Measurements from ENCODE around the gene PCSK4.
"Not testable (repeated sequence)": the region's sequence is repeated elsewhere in the genome, so short reads cannot be mapped to it uniquely, and the experiment has no call there.

PCSK4 gene

DNA sequence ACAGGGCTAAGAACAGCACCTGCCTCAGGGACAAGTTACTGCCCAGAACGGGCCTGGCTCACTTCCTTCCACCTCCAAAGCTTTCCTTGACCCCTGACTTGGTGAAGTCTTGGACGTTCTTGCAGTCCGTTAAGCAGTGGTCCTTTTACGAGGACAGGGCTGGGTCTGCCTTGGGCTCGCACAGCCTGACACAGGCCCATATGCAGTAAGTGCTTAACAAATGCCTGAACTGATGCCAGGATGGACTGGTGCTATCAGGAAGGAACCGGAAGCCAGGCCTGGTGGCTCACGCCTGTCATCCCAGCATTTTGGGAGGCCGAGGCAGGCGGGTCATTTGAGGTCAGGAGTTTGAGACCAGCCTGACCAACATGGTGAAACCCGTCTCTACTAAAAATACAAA, 31.9 kb upstream of the PCSK4 start:
- POLR2A ChIA-PET: no interaction called here
- CTCF ChIA-PET: interaction anchor here (1.9 kb wide), 1 partner anchor 24 kb away, joined by 7 read pairs; no protein-coding TSS in a partner anchor
- no peak for DNase-seq (ENCODE audit: extremely low spot score)
- TF ChIP-seq, protein P1, sequence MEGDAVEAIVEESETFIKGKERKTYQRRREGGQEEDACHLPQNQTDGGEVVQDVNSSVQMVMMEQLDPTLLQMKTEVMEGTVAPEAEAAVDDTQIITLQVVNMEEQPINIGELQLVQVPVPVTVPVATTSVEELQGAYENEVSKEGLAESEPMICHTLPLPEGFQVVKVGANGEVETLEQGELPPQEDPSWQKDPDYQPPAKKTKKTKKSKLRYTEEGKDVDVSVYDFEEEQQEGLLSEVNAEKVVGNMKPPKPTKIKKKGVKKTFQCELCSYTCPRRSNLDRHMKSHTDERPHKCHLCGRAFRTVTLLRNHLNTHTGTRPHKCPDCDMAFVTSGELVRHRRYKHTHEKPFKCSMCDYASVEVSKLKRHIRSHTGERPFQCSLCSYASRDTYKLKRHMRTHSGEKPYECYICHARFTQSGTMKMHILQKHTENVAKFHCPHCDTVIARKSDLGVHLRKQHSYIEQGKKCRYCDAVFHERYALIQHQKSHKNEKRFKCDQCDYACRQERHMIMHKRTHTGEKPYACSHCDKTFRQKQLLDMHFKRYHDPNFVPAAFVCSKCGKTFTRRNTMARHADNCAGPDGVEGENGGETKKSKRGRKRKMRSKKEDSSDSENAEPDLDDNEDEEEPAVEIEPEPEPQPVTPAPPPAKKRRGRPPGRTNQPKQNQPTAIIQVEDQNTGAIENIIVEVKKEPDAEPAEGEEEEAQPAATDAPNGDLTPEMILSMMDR (IDR thresholded peaks at IDR 0.05; ENCODE audit: control extremely low read depth, extremely low read depth, low read depth, missing control alignments): no peak

DNA sequence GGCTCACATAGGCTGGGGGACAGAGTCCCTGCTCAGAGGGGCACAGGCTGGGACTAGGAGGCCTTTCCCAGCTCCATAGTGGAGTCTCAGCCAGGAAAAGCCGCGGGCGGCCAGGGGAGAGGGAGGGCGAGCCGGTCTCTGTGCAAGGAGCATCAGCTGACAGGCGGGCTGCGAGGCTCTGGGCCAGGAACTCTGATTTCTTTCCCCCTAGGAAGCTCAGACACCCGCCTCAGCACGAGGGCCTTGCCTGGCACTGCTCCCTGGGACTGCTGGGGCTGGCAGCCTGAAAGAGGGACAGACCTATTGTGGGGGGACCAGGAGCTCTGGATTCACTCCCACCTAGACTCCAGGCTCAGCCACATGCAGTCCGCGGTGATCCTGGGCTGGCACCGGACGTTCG, 31.5 kb upstream of the PCSK4 start:
- TF ChIP-seq, protein P1 (IDR thresholded peaks at IDR 0.05; ENCODE audit: control extremely low read depth, extremely low read depth, low read depth, missing control alignments): no peak
- no peak for DNase-seq (ENCODE audit: extremely low spot score)
- POLR2A ChIA-PET: no interaction called here
- CTCF ChIA-PET: interaction anchor here (1.9 kb wide), 1 partner anchor 25 kb away, joined by 7 read pairs; no protein-coding TSS in a partner anchor

DNA sequence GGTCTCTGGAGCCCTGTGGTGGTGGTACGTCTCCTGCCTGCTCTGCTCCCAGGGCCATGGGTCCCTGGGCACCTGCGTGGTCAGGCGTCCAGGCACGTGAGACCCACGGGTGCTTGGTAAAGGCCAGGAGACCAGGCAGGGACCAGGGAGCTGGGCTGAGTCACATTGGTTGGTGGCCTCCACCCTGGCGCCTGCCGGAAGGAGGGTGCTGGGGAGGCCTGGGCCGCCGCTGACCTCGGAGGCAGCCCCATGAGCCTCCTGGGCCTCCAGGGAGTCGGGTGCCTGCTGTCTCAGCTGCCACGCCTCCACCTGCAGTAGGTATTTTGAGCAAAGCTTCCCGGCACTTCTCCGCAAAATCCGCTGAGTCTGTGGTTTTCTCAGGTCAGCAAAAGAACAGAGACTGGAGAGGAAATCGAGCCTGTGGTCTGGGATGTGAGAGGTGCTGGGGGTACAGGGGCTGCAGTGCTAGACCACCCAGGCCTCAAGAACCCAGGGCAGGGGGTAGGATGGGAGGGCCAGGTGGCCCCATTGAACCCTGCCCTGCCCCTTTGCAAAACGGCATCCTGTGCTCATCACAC, 30.1 kb upstream of the PCSK4 start:
- TF ChIP-seq, protein P1 (IDR thresholded peaks at IDR 0.05; ENCODE audit: control extremely low read depth, extremely low read depth, low read depth, missing control alignments): no peak
- ChIA-PET CTCF (interaction anchor here (0.8 kb wide), 1 partner anchor 152 kb away, joined by 3 read pairs; no protein-coding TSS in a partner anchor), POLR2A (no interaction called here)
- no peak for DNase-seq (ENCODE audit: extremely low spot score)

DNA sequence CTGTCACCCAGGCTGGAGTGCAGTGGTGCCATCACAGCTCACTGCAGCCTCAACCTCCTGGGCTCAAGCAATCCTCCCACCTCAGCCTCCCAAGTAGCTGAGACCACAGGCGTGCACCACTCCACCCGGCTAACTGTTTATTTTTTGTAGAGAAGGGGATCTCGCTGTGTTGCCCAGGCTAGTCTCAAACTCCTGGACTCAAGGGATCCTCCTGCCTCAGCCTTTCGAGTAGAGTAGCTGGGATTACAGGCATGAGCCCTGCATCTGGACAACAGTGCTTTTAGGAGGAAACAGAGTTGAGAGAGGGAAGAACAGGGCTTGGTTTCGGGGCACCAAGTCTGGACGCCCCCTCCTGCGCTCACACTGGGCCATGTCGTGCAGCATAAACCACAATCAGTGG, 29.7 kb upstream of the PCSK4 start:
- DNase-seq (ENCODE audit: extremely low spot score); POLR2A ChIA-PET: not testable (repeated sequence)
- CTCF ChIA-PET: interaction anchor here (0.8 kb wide), 1 partner anchor 153 kb away, joined by 3 read pairs; no protein-coding TSS in a partner anchor

DNA sequence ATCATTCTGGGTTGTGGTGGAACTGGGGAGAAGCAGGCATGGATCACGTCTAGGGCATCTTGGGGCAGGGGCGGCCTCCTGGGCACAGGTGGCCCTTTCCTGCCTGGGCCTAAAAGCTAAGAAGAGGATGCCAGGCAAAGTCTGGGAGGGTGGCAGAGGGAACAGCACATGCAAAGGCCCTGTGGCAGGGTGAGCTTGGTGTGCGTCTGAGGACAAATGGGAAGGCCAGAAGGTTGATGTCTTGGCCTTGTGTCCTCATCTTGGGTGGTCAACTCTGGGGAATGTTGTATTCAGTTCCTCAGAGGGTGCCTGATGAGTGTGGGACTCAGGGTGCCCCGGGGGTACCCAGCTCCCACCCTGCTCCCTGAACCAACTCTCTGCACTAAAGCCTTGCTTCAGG, 28.3 kb upstream of the PCSK4 start:
- no peak for DNase-seq (ENCODE audit: extremely low spot score)
- TF ChIP-seq, protein P1 (IDR thresholded peaks at IDR 0.05; ENCODE audit: control extremely low read depth, extremely low read depth, low read depth, missing control alignments): no peak
- ChIA-PET POLR2A (no interaction called here), CTCF (no interaction called here)

DNA sequence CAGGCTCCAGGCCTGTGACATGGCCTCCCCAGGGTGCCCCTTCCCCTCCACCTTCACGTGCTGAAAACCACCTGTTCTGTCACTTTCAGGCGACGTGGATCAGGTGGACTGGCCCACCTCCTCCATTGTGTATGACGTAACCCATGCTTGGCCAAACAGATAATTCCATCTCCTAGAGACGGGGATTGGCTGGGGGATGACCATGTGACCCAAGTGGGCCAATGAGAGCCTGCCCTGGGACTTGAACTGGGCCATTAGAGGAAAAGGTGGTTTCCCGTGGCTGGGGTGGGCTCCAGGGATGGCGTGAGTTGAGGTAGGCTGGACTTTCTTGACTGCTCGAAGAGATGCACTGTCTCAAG, 26.2 kb upstream of the PCSK4 start:
- CTCF ChIA-PET: no interaction called here

More for the DNA sequence above, 26.2 kb upstream of the PCSK4 start:
- TF ChIP-seq, protein P1 (IDR thresholded peaks at IDR 0.05; ENCODE audit: control extremely low read depth, extremely low read depth, low read depth, missing control alignments): no peak
- DNase-seq (ENCODE audit: extremely low spot score): no peak
- POLR2A ChIA-PET: no interaction called here
